Camera-type eye (tissue), 1 donor: ENCODE data around the gene MMEL1. TPM values are rescaled to one million over a fixed set of nuclear protein-coding genes. Genes with fewer than 3 reads are reported as not detected.

ENCODE experiments used
- total RNA-seq: library from RNA; depleted of rRNA; stranded (reverse); fragments of >200 nt; gene quantifications from one replicate; pipeline ENCODE4 v1.2.3, GENCODE V29; 2014

The MMEL1 gene
- total RNA-seq: 2.4 TPM

DNA sequence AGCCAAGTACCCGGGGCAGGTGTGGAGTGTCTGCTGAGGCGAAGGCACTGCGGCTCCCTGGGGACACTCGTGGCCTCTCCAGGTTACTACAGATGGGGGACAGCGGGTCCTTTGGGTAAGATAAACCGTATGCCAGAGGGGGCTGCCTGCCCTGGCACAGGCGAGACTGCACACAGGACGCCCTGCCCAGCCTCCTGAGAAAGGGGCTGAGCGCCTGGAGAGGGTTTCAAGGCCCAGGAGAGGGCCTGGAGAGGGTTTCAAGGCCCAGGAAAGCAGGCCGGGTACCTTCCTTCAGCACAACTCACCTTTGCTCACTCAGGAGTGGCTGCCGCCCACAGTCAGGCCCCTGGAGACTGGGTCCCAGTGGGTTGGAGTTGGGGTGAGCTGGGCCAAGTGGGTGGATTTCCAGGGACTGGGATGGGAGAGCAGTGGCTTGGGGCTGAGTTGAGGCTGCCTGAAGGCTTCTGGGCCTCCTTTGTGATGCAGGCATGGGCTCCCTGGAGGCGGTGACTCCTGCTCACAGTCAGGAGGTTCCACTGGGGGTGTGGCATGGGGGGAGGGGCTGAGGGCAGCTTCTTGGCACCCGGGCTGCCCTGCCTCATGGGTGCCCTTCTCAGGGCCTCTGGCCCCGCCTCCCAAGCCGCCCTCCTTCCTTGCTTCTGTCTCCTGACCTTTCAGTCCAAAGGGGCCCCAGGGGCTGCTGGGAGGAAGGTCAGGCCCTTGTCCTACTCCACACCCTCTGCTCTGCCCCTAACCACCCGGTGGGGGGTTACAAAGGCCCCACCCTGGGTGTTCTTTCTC lies at the start of gene MMEL1:
MMEL1 (minus strand) TSS at position 456 of the 801 bp plus-strand sequence. CDS start 3,532 bp downstream, outside the sequence.

GRCh38 chr1:2586154-2587070 lies 46.4 kb downstream of the MMEL1 start, which contains the start of gene PRXL2B:
Gene PRXL2B, plus strand, starts transcription at chr1:2586777. Its CDS starts 109 bp downstream, at chr1:2586886.

DNA sequence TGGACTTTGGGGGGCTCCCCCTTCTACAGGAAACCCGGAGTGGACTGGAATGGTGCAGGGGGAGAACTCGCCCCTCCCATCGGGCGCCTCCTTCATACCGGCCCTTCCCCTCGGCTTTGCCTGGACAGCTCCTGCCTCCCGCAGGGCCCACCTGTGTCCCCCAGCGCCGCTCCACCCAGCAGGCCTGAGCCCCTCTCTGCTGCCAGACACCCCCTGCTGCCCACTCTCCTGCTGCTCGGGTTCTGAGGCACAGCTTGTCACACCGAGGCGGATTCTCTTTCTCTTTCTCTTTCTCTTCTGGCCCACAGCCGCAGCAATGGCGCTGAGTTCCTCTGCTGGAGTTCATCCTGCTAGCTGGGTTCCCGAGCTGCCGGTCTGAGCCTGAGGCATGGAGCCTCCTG lies 76.5 kb downstream of the MMEL1 start, which contains the start of gene TNFRSF14:
TNFRSF14 (plus strand) TSS at position 95 of the 401 bp plus-strand sequence; CDS start at position 389, 294 bp downstream.

Other genes with a start within 250 kb of the MMEL1 start
- gene MORN1, start 241.5 kb downstream of the MMEL1 start, total RNA-seq: 35.4 TPM
- 62.9 TPM for gene RER1, start 241.2 kb downstream of the MMEL1 start, total RNA-seq
- 32.0 TPM for gene PEX10, start 220.5 kb downstream of the MMEL1 start, total RNA-seq
- 84.1 TPM for gene PLCH2, start 156.7 kb downstream of the MMEL1 start, total RNA-seq
- gene PANK4, start 106.4 kb downstream of the MMEL1 start, total RNA-seq: 61.7 TPM
- 65.1 TPM for gene HES5, start 102.8 kb downstream of the MMEL1 start, total RNA-seq
- 50.0 TPM for gene TNFRSF14, start 76.6 kb downstream of the MMEL1 start, total RNA-seq
- 17.4 TPM for gene PRXL2B, start 46.2 kb downstream of the MMEL1 start, total RNA-seq
- 0.27 TPM for gene TTC34, start 168.7 kb upstream of the MMEL1 start, total RNA-seq